Measurements from ENCODE around the gene ARHGAP1. TPM values are rescaled to one million over a fixed set of nuclear protein-coding genes. Genes with fewer than 3 reads are reported as not detected.
A peak's percentile ranks its signal among the peaks of the same experiment; 100 is the strongest.
"Not testable (repeated sequence)": the region's sequence is repeated elsewhere in the genome, so short reads cannot be mapped to it uniquely, and the experiment has no call there.

The ARHGAP1 gene
- total RNA-seq, 2 experiments from 2014 or later, result 45.1 to 46.8 TPM

DNA sequence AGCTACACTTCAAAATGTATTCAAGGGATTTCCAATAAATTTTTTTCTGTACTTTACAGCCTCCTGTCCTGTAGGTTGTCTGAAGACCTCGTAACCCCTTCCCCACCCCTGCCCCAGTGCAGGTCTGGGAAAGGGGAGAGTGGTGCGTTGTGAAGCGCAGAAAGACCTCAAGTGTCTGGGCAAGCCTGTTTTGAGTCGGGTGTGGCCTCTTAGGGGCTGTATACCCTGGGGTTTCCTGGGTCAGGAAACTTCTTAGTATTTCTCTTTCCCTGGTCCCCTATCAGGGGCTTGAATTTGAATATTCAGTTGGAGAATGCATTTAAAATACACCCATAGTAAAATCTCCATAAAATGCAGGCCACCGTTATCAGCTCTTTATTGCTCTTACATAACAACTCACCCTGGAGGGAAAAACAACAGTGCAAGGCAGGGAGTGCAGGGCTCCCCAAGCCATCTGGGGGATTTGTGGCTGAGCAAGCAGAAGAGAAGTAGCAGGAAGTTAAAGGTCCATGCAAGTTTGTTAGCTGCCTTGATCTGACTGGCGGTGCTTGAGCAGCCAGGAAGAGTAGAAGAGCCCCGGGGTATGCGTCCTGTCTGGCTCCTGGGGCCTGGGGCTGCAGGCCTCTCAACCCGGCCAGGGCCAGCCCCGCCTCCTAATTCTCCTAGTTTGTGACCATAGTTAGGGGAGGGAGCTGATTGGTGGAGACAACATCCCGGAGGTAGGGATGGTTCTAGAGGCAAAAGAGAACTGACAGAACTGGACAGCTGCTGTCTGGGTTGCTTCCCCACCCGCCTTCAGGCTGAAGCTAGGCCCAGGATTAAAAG, 25.7 kb downstream of the ARHGAP1 start:
- Mint-ChIP-seq H3K9me3 (no peaks in the 10 kb centered on the region), H3K4me1 (peaks cover 59% of the 10 kb centered on the region), H3K27me3 (no peaks in the 10 kb centered on the region), H3K27ac (peak overlapping the region; percentile 86), H3K36me3 (peaks cover 15% of the 10 kb centered on the region), H3K4me3 (no peak overlapping the region)
- DNase-seq, result no peak

DNA sequence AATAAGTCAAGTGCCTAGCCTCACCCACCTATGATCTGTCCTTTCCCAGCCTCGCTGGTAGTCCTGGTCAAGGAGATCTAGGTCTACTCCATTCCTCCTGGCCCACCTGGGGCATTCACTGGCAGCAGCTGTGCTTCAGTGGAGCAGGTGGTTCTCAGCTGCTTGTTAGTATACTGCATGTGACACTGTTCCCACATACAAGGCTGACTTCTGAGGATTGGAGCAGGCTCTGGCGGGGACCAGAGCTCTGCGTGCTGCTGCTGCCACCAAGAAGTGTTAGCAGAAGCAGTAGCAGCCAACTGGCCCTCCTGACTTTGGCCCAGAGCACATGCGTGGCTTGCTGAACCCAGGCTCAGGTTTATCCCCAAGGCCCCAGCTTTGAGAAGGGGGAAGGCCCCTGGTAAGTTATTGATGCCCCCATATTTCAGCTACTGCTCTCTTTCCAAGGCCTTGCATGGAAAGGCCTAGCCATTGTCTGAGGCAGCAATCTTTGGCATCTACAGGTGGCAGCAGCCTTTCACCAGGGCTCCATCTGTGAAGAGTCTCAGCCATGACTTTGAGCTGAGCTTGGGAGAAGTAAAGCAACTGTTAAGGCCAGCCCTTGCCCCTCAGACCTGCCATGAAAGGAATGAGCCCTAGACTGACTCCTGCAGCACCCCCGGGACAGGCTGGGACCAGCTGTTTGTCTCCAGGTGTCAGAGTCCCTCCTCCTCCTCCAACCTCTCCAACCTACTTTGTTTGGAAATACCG, 26.5 kb downstream of the ARHGAP1 start:
- Mint-ChIP-seq H3K4me1 (peaks cover 64% of the 10 kb centered on the region), H3K9me3 (no peaks in the 10 kb centered on the region), H3K36me3 (peaks cover 20% of the 10 kb centered on the region), H3K27ac (no peak overlapping the region), H3K4me3 (no peak overlapping the region), H3K27me3 (no peaks in the 10 kb centered on the region)
- no peak for DNase-seq

DNA sequence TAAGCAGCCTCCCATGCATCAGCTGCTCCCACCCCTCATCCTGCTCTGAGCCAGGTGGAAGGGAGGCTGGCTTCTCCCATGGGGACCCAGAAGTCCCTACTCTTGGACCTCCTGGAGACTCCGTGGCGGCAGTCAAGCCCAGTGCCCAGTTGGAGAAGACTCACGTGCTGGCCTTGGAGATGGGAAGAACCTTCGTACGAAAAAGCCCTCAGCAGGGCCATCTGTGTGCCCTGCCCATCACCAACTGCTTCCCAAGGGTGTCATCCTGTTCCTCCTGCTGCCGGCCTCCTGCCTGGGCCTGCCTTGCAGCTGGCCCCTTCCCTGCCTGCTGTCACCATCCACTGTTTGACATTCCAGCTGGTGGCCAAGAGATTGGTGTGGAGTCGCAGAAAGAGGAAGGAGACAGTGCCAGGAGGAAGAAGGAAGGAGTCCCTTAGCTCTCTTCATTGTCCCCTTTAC, 28.0 kb downstream of the ARHGAP1 start:
- DNase-seq, result no peak
- peaks cover 63% of the 10 kb centered on the region for H3K4me1 Mint-ChIP-seq
- H3K27ac Mint-ChIP-seq, result peak overlapping the region; percentile 89
- H3K4me3 Mint-ChIP-seq, result no peak overlapping the region
- H3K27me3 Mint-ChIP-seq, result no peaks in the 10 kb centered on the region
- H3K9me3 Mint-ChIP-seq, result no peaks in the 10 kb centered on the region
- H3K36me3 Mint-ChIP-seq, result peaks cover 22% of the 10 kb centered on the region

DNA sequence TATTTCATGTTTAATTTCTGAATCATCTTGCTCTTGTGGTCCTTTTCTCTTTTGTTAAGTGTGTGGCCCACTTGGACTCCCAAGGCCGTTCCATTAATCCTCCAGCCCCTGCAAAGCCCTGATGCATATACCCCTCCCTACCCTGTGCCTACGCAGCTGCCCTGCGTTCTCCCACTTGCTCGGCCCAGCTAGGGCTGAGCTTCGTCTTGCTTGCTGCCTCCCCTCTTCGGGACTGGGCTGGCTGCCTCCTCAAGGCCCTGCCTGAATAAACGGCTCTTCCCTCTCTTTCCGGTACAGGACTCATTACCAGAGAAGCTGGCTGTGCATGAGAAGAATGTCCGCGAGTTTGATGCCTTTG, 28.5 kb downstream of the ARHGAP1 start:
- peaks cover 61% of the 10 kb centered on the region for H3K4me1 Mint-ChIP-seq
- H3K36me3 Mint-ChIP-seq, result peaks cover 22% of the 10 kb centered on the region
- no peaks in the 10 kb centered on the region for H3K9me3 Mint-ChIP-seq
- no peak for DNase-seq
- no peaks in the 10 kb centered on the region for H3K27me3 Mint-ChIP-seq
- peak overlapping the region; percentile 89 for H3K27ac Mint-ChIP-seq
- H3K4me3 Mint-ChIP-seq, result no peak overlapping the region

DNA sequence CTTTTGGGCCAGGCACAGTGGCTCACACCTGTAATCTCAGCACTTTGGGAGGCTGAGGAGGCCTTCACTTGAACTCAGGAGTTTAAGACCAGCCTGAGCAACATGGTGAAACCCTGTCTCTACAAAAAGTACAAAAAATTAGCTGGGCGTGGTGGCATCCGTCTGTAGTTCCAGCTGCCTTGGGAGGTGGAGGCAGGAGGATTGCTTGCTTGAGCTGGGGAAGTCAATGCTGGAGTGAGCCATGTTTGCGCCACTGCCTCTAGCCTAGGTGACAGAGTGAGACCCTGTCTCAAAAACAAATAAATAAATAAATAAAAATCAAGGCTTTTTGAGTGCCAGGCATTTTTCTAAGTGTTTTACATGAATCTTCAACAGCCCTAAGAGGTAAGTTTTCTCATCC, 29.9 kb downstream of the ARHGAP1 start:
- not testable (repeated sequence) for H3K27me3 Mint-ChIP-seq, H3K4me3 Mint-ChIP-seq, DNase-seq, H3K9me3 Mint-ChIP-seq
- Mint-ChIP-seq H3K36me3 (peaks cover 25% of the 10 kb centered on the region), H3K4me1 (peaks cover 56% of the 10 kb centered on the region), H3K27ac (peak overlapping the region; percentile 89)

DNA sequence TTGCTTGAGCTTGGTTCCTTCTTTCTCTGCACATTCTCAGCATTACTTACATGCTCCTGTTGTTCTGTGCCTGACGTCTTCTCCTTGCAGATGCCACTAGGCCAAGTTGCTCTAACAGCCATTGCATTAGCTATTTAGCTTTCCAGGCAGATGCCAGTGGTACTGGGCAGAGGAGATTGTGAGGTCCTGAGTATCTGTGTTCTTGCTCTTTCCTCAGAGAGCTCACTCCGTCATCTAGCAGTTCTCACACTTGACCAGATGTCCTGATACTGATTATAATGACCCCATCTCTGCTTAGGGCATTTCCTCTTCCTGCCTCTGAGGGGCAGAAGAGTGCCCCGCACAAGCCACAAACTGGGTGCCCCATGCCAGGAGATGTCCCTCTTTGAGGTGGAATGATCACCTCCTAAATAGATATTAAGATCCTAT, 30.7 kb downstream of the ARHGAP1 start:
- no peak for DNase-seq
- H3K27ac Mint-ChIP-seq, result peak overlapping the region; percentile 68
- no peaks in the 10 kb centered on the region for H3K27me3 Mint-ChIP-seq
- H3K36me3 Mint-ChIP-seq, result peaks cover 27% of the 10 kb centered on the region
- no peak overlapping the region for H3K4me3 Mint-ChIP-seq
- H3K4me1 Mint-ChIP-seq, result peaks cover 50% of the 10 kb centered on the region
- H3K9me3 Mint-ChIP-seq, result no peaks in the 10 kb centered on the region

DNA sequence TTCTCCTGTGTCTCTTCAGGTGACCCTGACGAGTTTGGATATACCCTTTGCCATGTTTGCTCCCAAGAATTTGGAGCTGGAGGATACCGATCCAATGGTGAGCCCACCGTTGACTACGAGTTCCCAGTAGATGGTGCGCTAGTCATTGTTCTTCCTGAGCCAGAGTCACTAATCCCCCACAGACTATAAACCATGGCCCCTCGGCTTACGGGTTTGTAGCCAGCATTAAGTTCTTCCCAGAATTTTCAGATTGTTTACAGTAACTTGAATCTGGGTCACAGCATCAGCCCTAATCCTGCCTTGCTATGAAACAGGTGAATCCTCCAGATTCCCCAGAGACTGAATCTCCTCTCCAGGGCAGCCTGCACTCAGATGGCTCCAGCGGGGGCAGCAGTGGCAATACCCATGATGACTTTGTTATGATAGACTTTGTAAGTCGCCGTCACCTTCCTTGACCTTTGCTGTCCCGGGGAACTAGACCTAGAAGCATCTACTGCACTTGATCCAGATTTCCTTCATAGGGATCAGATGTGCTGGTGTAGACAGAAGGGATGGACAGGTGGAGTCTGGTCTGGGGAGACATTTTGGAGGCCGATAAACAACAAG, 31.8 kb downstream of the ARHGAP1 start:
- H3K27ac Mint-ChIP-seq, result no peak overlapping the region
- peaks cover 39% of the 10 kb centered on the region for H3K4me1 Mint-ChIP-seq
- H3K9me3 Mint-ChIP-seq, result no peaks in the 10 kb centered on the region
- DNase-seq, result no peak
- H3K36me3 Mint-ChIP-seq, result peaks cover 27% of the 10 kb centered on the region
- H3K27me3 Mint-ChIP-seq, result no peaks in the 10 kb centered on the region
- no peak overlapping the region for H3K4me3 Mint-ChIP-seq

DNA sequence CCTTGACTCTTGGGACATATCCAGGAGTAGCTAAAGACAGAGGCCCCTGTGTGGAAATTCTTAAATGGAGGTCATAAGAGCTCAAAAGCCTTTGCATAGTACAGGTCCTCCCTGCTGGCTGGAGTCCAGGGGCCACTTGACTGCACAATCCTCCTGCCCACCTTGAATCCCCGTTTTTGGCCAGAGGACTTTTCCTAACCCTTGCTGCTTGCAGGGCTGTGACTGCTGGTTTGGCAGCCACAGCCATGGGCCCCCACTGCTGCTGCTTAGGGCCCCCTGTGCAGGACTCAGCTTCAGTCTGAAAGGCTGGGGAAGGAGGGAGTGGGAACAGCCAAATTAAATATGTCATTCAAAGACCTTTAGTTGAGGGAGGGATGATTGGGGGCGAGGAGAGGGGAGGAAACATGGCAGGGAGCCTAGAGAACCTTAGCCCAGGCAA, 33.4 kb downstream of the ARHGAP1 start:
- peaks cover 20% of the 10 kb centered on the region for H3K36me3 Mint-ChIP-seq
- H3K4me3 Mint-ChIP-seq, result no peak overlapping the region
- no peak for DNase-seq
- H3K9me3 Mint-ChIP-seq, result no peaks in the 10 kb centered on the region
- no peaks in the 10 kb centered on the region for H3K27me3 Mint-ChIP-seq
- no peak overlapping the region for H3K27ac Mint-ChIP-seq
- peaks cover 28% of the 10 kb centered on the region for H3K4me1 Mint-ChIP-seq

DNA sequence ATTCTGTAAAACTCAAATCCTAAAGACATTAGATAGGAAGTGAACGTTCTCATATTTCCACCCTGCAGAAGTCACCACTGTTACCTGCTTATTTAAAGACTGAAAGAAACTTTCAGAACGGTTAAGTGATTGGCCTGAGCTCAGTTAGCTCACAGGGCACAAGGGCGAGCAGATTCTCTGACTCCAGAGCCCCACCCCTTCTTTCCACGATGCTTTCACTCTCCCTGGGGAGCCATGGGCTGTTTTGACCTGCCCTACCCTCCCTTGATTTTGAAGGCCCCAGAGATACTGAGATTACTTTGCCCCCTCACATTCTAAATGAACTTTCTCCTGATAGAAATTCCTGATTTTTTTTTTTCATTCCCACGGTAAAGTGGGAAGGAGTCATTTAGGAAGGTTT, 33.9 kb downstream of the ARHGAP1 start:
- Mint-ChIP-seq H3K4me3 (no peak overlapping the region), H3K27me3 (no peaks in the 10 kb centered on the region), H3K9me3 (no peaks in the 10 kb centered on the region), H3K36me3 (peaks cover 17% of the 10 kb centered on the region), H3K4me1 (peaks cover 23% of the 10 kb centered on the region), H3K27ac (no peak overlapping the region)
- no peak for DNase-seq

DNA sequence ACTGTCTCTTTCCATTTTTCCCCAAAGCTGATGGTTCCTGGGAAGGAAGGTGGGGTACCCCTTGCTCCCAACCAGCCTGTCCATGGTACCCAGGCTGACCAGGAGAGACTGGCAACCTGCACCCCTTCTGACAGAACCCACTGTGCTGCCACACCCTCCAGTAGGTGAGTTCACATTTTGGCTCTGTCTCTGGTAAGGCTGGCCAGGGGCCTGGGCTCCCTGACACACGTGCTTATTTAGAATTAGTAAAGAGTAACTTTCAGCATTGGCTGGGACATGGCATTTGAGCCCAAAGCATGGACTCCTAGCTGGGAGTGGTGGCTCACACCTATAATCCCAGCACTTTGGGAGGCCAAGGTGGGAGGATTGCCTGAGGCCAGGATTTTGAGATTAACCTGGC, 35.1 kb downstream of the ARHGAP1 start:
- DNase-seq, result no peak

DNA sequence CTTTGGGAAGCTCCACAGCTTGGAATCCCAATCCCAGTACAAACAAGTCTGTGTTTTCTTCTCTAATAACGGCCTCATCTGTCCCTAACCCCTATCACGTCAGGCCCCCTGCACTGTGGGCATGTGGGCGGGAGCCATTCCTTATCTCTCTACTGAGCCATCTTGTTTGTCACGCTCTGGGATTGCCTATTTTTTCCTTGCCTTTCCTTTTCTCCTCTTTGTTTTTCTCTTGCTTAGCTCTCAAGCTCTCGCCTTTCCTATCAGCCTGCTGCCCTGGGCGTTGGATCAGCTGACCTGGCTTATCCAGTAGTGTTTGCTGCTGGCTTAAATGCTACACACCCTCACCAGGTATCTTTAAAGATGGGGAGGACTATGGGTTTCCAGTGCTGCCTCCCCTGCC, 35.8 kb downstream of the ARHGAP1 start:
- H3K4me3 Mint-ChIP-seq, result no peak overlapping the region
- no peaks in the 10 kb centered on the region for H3K27me3 Mint-ChIP-seq
- H3K9me3 Mint-ChIP-seq, result no peaks in the 10 kb centered on the region
- peaks cover 12% of the 10 kb centered on the region for H3K36me3 Mint-ChIP-seq
- no peak for DNase-seq
- no peak overlapping the region for H3K27ac Mint-ChIP-seq
- H3K4me1 Mint-ChIP-seq, result peaks cover 7% of the 10 kb centered on the region

More for the DNA sequence above, 35.1 kb downstream of the ARHGAP1 start:
- Mint-ChIP-seq H3K4me1 (peaks cover 13% of the 10 kb centered on the region), H3K36me3 (peaks cover 17% of the 10 kb centered on the region), H3K9me3 (no peaks in the 10 kb centered on the region), H3K4me3 (no peak overlapping the region), H3K27me3 (no peaks in the 10 kb centered on the region), H3K27ac (no peak overlapping the region)

DNA sequence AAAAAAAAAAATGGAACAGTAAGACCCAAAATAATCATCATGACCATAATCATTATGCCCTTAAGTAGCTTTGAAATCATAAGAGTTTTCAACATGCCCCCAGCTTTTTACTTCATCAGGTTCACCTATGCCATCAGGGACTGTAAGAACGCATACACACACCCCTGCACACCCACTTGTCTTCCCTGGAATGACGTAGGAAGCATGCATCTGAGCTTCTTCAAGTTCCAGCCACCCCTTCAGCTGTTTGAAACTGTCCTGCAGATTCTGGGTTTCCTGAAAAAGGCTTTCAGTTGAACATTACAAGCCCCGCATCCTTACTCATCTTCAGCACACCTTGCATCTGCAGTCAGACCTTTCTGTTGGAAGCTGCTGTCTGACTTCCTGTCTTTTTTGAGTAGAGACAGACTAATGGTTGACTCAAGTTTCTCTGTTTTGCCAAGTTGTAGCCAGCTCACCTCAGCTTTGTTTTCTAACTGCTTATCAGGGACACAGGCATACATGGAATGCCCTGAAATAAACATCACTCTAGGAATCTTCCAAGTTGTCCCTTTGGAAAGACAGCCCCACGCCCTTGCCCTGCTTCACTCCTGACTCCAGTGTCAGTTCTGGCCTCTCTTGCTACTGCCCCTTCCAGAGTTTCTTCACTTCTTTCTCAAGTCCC, 37.0 kb downstream of the ARHGAP1 start:
- no peaks in the 10 kb centered on the region for H3K27me3 Mint-ChIP-seq
- H3K4me3 Mint-ChIP-seq, result no peak overlapping the region
- H3K27ac Mint-ChIP-seq, result no peak overlapping the region
- H3K4me1 Mint-ChIP-seq, result no peaks in the 10 kb centered on the region
- DNase-seq, result no peak
- H3K9me3 Mint-ChIP-seq, result no peaks in the 10 kb centered on the region
- H3K36me3 Mint-ChIP-seq, result peaks cover 5% of the 10 kb centered on the region

DNA sequence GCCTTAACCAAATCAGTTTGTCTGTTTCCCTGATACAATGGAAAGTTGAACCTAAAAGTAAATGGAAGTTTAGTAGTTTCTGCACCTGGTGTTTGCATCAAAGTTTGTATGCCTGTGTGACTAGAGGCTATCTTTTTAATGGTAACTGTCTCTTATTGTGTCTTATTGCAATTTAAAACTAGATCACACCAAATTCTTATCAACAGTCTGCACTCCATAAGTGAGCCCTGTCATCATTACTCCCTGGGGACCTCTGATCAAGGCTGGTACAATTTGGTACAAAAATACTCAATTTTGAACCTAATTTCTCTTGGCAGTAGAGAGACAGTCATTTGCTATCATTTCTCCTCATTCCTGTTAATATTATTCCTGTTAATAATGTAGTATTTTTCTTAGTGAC, 38.1 kb downstream of the ARHGAP1 start:
- no peak overlapping the region for H3K27ac Mint-ChIP-seq
- DNase-seq, result no peak
- H3K36me3 Mint-ChIP-seq, result peaks cover 7% of the 10 kb centered on the region
- H3K9me3 Mint-ChIP-seq, result no peaks in the 10 kb centered on the region
- H3K27me3 Mint-ChIP-seq, result no peaks in the 10 kb centered on the region
- no peaks in the 10 kb centered on the region for H3K4me1 Mint-ChIP-seq
- no peak overlapping the region for H3K4me3 Mint-ChIP-seq

DNA sequence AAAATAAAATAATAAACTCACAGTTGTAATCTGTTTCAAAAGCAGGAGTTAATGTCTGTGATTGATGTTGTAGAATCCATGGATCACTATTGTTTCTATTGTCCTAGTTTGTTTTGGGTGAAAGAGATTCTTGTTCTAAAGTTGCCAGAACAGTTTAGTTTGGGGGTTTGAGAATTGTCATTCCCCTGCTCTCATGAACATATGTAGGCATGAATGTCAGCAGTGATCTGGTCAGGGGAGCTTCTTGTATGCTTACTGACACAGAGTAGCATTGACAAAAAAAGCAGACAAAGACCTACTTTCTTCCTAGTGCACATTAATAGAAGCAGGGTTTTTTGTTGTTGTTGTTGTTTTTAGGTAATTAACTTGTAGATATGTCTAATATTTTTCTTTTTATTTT, 38.6 kb downstream of the ARHGAP1 start:
- no peak overlapping the region for H3K27ac Mint-ChIP-seq
- H3K27me3 Mint-ChIP-seq, result no peaks in the 10 kb centered on the region
- H3K9me3 Mint-ChIP-seq, result no peaks in the 10 kb centered on the region
- H3K4me3 Mint-ChIP-seq, result no peak overlapping the region
- DNase-seq, result no peak
- peaks cover 7% of the 10 kb centered on the region for H3K36me3 Mint-ChIP-seq
- no peaks in the 10 kb centered on the region for H3K4me1 Mint-ChIP-seq

DNA sequence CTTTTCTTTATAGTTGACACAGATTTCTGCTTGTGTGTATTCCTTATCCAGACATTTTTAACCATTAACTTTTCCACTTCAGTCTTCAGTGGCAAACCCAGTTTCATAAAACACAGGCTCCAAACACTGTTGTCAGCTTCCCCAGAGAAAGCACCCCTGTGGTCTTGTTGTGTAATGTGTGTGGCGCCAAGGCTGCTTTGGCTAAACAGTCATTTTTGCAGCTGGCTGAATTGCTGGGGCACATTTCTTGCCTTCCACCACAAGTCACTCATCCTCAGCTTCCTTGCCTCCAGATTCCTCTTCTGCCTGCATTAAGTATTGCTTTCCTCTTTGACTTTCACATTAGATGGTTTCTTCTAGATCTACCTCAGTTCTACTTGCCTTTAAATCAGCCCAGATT, 40.5 kb downstream of the ARHGAP1 start:
- DNase-seq, result no peak
- H3K27me3 Mint-ChIP-seq, result no peaks in the 10 kb centered on the region
- no peak overlapping the region for H3K4me3 Mint-ChIP-seq
- H3K27ac Mint-ChIP-seq, result no peak overlapping the region
- peaks cover 2% of the 10 kb centered on the region for H3K36me3 Mint-ChIP-seq
- H3K4me1 Mint-ChIP-seq, result no peaks in the 10 kb centered on the region
- no peaks in the 10 kb centered on the region for H3K9me3 Mint-ChIP-seq
